Measurements from ENCODE around the gene FGF18.
"Not testable (repeated sequence)": the region's sequence is repeated elsewhere in the genome, so short reads cannot be mapped to it uniquely, and the experiment has no call there.

DNA sequence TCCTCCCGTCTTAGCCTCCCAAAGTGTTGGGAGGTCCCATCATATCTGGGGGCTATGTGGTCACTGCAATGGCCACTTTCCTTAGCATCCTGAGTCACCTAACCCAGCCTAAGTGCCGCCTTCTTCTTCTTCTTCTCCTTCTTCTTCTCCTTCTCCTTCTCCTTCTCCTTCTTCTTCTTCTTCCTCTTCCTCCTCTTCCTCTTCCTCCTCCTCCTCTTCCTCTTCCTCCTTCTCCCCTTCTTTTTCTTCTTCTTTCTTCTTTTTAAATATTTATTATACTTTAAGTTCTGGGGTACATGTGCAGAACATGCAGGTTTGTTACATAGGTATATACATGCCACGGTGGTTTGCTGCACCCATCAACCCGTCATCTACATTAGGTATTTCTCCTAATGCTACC lies 78.0 kb downstream of the FGF18 start:
- TF ChIP-seq, protein P1, sequence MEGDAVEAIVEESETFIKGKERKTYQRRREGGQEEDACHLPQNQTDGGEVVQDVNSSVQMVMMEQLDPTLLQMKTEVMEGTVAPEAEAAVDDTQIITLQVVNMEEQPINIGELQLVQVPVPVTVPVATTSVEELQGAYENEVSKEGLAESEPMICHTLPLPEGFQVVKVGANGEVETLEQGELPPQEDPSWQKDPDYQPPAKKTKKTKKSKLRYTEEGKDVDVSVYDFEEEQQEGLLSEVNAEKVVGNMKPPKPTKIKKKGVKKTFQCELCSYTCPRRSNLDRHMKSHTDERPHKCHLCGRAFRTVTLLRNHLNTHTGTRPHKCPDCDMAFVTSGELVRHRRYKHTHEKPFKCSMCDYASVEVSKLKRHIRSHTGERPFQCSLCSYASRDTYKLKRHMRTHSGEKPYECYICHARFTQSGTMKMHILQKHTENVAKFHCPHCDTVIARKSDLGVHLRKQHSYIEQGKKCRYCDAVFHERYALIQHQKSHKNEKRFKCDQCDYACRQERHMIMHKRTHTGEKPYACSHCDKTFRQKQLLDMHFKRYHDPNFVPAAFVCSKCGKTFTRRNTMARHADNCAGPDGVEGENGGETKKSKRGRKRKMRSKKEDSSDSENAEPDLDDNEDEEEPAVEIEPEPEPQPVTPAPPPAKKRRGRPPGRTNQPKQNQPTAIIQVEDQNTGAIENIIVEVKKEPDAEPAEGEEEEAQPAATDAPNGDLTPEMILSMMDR (IDR thresholded peaks at IDR 0.05; ENCODE audit: low read depth, low read length), result not testable (repeated sequence)
- not testable (repeated sequence) for TF ChIP-seq EZH2phosphoT487 (IDR thresholded peaks at IDR 0.05; ENCODE audit: low read depth)
